ENCODE measurements around the gene PHACTR2.
"Not testable (repeated sequence)": the region's sequence is repeated elsewhere in the genome, so short reads cannot be mapped to it uniquely, and the experiment has no call there.

DNA sequence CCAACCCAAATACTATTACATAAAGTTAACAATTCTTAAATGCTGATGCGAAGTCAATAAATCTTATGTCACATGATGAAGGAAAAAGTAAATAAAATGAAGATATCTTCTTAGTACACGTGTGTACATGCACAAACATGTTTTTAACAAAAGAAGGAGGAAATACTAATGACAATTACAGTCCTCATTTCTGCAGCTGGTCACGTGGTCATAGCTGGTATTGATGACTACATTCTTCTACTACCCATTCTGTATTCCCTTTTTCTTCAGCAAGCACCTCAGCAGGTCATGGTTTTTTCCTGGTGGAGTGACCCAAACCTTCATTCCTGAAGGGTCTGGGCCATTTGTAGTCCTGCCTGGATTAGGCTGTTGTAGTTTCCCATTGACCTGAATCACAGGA, 191.0 kb downstream of the PHACTR2 start:
- TF ChIP-seq, protein P1, sequence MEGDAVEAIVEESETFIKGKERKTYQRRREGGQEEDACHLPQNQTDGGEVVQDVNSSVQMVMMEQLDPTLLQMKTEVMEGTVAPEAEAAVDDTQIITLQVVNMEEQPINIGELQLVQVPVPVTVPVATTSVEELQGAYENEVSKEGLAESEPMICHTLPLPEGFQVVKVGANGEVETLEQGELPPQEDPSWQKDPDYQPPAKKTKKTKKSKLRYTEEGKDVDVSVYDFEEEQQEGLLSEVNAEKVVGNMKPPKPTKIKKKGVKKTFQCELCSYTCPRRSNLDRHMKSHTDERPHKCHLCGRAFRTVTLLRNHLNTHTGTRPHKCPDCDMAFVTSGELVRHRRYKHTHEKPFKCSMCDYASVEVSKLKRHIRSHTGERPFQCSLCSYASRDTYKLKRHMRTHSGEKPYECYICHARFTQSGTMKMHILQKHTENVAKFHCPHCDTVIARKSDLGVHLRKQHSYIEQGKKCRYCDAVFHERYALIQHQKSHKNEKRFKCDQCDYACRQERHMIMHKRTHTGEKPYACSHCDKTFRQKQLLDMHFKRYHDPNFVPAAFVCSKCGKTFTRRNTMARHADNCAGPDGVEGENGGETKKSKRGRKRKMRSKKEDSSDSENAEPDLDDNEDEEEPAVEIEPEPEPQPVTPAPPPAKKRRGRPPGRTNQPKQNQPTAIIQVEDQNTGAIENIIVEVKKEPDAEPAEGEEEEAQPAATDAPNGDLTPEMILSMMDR (IDR thresholded peaks at IDR 0.05): not testable (repeated sequence)
- TF ChIP-seq POLR2A (IDR thresholded peaks at IDR 0.05): not testable (repeated sequence)
